ENCODE data around the gene JMJD8. TPM values are rescaled to one million over a fixed set of nuclear protein-coding genes. Genes with fewer than 3 reads are reported as not detected.

JMJD8 gene
- total and polyA plus RNA-seq, 9 of the 15 experiments (the other 6 are each of a cell fraction or from before 2014, with no cell fraction given), result 1.2 to 50.6 (median 29.3) TPM

GRCh38 chr16:644556-644955 lies 39.6 kb downstream of the JMJD8 start:
- no TSS peak for BruUV-seq (replicated peaks)
- H3K4me3 ChIP-seq, result no peak overlapping the region
- H3K4me1 ChIP-seq (replicated peaks in 1 of 2; ENCODE audit: control insufficient read depth in 2 of 2, insufficient read depth in 2 of 2, low read length in 2 of 2), result peaks cover 7 to 86% of the 10 kb centered on the region in 2 experiments; a peak in 3 of 5 replicates
- H3K27ac ChIP-seq (ENCODE audit: extremely low read depth, low read depth, low read length), result no peak overlapping the region; the same call in 2 of the 3 replicates
- WGBS (ENCODE audit: insufficient coverage, low coverage, missing lambda C conversion rate), result 95% methylated on average over 9 of the region's 12 CpGs
- H4K20me1 ChIP-seq (replicated peaks; ENCODE audit: control insufficient read depth, insufficient read depth, low read length), result no peaks in the 10 kb centered on the region
- H3K27me3 ChIP-seq (ENCODE audit: control insufficient read depth in 2 of 2, insufficient read depth in 2 of 2, low read length in 2 of 2), result no peaks in the 10 kb centered on the region
- no peak for DNase-seq (ENCODE audit: extremely low read depth in 1 of 4, low spot score in 3 of 4)
- in situ Hi-C loops (cut with MboI) (no loop called here), intact Hi-C loops (cut with micrococcal nuclease) (no loop called here)
- peaks cover 59% of the 10 kb centered on the region for H3K79me2 ChIP-seq (ENCODE audit: control insufficient read depth, insufficient read depth, low read length)
- H3K4me2 ChIP-seq (ENCODE audit: insufficient read depth, low read length), result no peak overlapping the region
- H3K9me3 ChIP-seq (replicated peaks; ENCODE audit: control insufficient read depth, insufficient read depth, low read depth, low read length), result no peaks in the 10 kb centered on the region
- ChIA-PET POLR2A (no interaction called here), CTCF (ENCODE audit: low intra/inter-chr PET ratio) (no interaction called here)
- no peak for FAIRE-seq
- H2AFZ ChIP-seq (ENCODE audit: low read depth, low read length), result no peak overlapping the region
- ATAC-seq, result no peak
- no peak overlapping the region; a peak in 1 of 4 replicates for H3K9ac ChIP-seq (ENCODE audit: insufficient read depth in 1 of 2, low read depth in 2 of 2, low read length in 2 of 2)
- no peaks in the 10 kb centered on the region for H3K9me1 ChIP-seq (ENCODE audit: control insufficient read depth, insufficient read depth, low read length)
- peaks cover 51% of the 10 kb centered on the region; the same call in 2 of the 3 replicates for H3K36me3 ChIP-seq (ENCODE audit: control insufficient read depth, insufficient read depth, low read length)
- no peak for TF ChIP-seq MYNN (IDR thresholded peaks at IDR 0.05)
- no peak for TF ChIP-seq MYNN (CRISPR knock-in tag; IDR thresholded peaks at IDR 0.05)
- TF ChIP-seq, protein P1, sequence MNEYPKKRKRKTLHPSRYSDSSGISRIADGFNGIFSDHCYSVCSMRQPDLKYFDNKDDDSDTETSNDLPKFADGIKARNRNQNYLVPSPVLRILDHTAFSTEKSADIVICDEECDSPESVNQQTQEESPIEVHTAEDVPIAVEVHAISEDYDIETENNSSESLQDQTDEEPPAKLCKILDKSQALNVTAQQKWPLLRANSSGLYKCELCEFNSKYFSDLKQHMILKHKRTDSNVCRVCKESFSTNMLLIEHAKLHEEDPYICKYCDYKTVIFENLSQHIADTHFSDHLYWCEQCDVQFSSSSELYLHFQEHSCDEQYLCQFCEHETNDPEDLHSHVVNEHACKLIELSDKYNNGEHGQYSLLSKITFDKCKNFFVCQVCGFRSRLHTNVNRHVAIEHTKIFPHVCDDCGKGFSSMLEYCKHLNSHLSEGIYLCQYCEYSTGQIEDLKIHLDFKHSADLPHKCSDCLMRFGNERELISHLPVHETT (CRISPR knock-in tag; conservative IDR thresholded peaks at IDR 0.05 in 1 of 2, IDR thresholded peaks at IDR 0.05 in 1 of 2), result no peak
- no peak for TF ChIP-seq CC2D1A (IDR thresholded peaks at IDR 0.05)
- no peak for TF ChIP-seq ATF7 (IDR thresholded peaks at IDR 0.05)
- no peak for TF ChIP-seq HEY1 (CRISPR knock-in tag; IDR thresholded peaks at IDR 0.05; ENCODE audit: borderline replicate concordance)
- no peak for TF ChIP-seq ZNF174 (CRISPR knock-in tag; IDR thresholded peaks at IDR 0.05)
- TF ChIP-seq, protein P2, sequence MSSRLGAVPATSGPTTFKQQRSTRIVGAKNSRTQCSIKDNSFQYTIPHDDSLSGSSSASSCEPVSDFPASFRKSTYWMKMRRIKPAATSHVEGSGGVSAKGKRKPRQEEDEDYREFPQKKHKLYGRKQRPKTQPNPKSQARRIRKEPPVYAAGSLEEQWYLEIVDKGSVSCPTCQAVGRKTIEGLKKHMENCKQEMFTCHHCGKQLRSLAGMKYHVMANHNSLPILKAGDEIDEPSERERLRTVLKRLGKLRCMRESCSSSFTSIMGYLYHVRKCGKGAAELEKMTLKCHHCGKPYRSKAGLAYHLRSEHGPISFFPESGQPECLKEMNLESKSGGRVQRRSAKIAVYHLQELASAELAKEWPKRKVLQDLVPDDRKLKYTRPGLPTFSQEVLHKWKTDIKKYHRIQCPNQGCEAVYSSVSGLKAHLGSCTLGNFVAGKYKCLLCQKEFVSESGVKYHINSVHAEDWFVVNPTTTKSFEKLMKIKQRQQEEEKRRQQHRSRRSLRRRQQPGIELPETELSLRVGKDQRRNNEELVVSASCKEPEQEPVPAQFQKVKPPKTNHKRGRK (tag; IDR thresholded peaks at IDR 0.05), result no peak
- no peak for TF ChIP-seq CBX1 (IDR thresholded peaks at IDR 0.05; ENCODE audit: low read depth)
- TF ChIP-seq MXI1 (IDR thresholded peaks at IDR 0.05; ENCODE audit: low read depth, low read length), result no peak
- TF ChIP-seq, protein P3, sequence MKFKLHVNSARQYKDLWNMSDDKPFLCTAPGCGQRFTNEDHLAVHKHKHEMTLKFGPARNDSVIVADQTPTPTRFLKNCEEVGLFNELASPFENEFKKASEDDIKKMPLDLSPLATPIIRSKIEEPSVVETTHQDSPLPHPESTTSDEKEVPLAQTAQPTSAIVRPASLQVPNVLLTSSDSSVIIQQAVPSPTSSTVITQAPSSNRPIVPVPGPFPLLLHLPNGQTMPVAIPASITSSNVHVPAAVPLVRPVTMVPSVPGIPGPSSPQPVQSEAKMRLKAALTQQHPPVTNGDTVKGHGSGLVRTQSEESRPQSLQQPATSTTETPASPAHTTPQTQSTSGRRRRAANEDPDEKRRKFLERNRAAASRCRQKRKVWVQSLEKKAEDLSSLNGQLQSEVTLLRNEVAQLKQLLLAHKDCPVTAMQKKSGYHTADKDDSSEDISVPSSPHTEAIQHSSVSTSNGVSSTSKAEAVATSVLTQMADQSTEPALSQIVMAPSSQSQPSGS (CRISPR knock-in tag; IDR thresholded peaks at IDR 0.05), result no peak
- no peak for TF ChIP-seq UBTF (IDR thresholded peaks at IDR 0.05; ENCODE audit: borderline replicate concordance in 1 of 2, low read depth in 2 of 2, low read length in 2 of 2)
- TF ChIP-seq JUN (IDR thresholded peaks at IDR 0.05; ENCODE audit: borderline replicate concordance, low read depth, low read length), result no peak
- no peak for TF ChIP-seq JUN (CRISPR knock-in tag; IDR thresholded peaks at IDR 0.05; ENCODE audit: borderline replicate concordance)
- TF ChIP-seq TOE1 (IDR thresholded peaks at IDR 0.05; ENCODE audit: borderline replicate concordance), result no peak
- no peak for TF ChIP-seq TOE1 (CRISPR knock-in tag; IDR thresholded peaks at IDR 0.05; ENCODE audit: borderline replicate concordance, low read depth)
- no peak for TF ChIP-seq CBX8 (IDR thresholded peaks at IDR 0.05; ENCODE audit: borderline replicate concordance, extremely low read depth, low read depth, low read length, poor library complexity, severe bottlenecking)

Measured in K562 (cell line).